ENCODE results near the gene ASS1.

ASS1 gene

DNA sequence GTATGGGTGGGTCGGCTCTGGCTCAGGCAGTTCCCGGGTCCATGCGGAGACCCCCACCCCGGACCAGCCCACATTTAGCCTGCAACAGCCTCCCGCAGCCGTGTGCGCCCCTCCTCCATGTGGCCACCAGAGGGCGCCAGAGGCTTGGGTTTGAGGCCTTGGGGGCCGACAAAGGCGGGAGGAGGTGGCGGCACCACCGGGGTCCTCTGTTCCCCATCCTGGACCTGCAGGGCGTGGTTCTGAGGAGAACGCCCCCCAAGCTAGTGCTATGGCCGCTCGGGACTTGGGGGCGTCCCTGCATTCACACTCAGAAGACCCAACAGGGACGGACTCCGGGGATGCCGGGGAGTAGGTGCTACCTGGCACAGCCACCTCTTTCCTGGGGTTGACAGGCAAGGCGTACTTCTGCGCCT lies 16.5 kb downstream of the ASS1 start:
- no peak for TF ChIP-seq PAX5 (IDR thresholded peaks at IDR 0.05; ENCODE audit: insufficient read depth, low read length, severe bottlenecking)
- no peak for TF ChIP-seq POU2F2 (IDR thresholded peaks at IDR 0.05; ENCODE audit: low read depth, low read length)
- TF ChIP-seq POLR2A (IDR thresholded peaks at IDR 0.05; ENCODE audit: low read depth, low read length) = no peak
- no peak for TF ChIP-seq POLR2AphosphoS5 (IDR thresholded peaks at IDR 0.05; ENCODE audit: low read depth, low read length)
- no peak for TF ChIP-seq TAF1 (IDR thresholded peaks at IDR 0.05; ENCODE audit: low read depth, low read length)
- TF ChIP-seq SPI1 (IDR thresholded peaks at IDR 0.05; ENCODE audit: low read depth, low read length) = no peak
- FAIRE-seq = peak; percentile 84
- peak; percentile 90 for DNase-seq (ENCODE audit: insufficient read length, low spot score)

DNA sequence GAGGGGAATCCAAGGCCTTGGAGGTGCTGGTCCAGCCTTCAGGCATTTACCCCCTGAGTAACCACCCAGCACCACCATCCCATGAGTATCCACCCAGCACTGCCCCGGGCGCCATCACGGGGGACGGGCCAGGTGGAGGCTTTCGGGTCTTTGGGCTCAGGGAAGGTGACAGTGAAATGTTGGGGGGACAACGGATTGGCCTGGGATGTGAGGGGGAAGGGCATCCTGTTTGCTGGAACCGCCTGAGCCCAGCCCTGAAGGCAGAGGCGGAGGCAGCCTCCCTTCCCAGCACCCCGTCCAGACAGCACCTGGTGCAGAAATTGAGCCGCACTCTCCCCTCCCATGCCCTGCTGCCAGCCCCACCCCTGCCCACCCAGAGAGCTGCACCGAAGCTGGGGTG lies 17.0 kb downstream of the ASS1 start:
- no peak for TF ChIP-seq POLR2AphosphoS5 (IDR thresholded peaks at IDR 0.05; ENCODE audit: low read depth, low read length)
- TF ChIP-seq POU2F2 (IDR thresholded peaks at IDR 0.05; ENCODE audit: low read depth, low read length) = no peak
- no peak for TF ChIP-seq SPI1 (IDR thresholded peaks at IDR 0.05; ENCODE audit: low read depth, low read length)
- no peak for TF ChIP-seq PAX5 (IDR thresholded peaks at IDR 0.05; ENCODE audit: insufficient read depth, low read length, severe bottlenecking)
- TF ChIP-seq TAF1 (IDR thresholded peaks at IDR 0.05; ENCODE audit: low read depth, low read length) = no peak
- no peak for TF ChIP-seq POLR2A (IDR thresholded peaks at IDR 0.05; ENCODE audit: low read depth, low read length)
- DNase-seq (ENCODE audit: insufficient read length, low spot score) (no peak), FAIRE-seq (no peak)

DNA sequence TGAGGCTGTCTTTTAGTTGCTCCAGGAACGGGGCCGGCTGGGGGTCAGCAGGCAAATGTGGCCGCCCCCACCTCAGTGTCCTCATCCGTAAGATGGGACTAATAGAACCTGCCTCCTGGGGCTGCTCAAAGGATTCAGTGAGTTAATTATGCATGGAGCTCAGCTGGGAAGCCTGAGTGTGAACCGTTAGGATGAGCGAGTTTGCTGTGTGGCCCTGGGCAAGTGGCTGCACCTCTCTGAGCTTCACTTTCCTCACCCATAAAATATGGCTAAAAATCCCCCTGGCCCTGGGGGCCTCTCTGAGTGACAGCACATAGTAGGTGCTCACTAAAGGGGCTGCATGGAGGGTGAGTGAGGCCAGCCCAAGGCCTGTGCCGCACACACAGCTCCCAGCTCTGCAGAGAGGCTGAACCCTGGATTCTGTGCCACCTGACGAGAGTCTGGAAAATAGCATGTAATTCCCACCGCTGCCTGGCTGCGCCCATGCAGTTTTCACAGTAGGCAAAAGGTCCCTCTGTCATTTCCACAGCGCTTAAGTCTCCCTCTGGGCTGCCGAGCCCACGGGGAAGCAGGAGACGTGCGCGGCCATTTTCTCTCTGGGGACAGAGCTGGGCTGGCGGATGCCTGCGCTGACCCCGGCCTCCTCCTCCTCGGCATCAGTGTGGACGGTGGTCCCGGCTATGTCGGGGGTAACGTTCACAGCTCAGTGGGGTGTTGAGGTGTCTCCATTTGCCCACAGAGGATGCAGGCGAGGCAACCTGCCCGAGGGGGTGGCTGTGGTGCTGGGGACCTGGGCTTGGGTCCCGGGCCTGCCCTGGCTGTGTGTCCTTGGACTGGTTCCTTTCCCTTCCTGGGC lies 18.2 kb downstream of the ASS1 start:
- no peak for TF ChIP-seq SPI1 (IDR thresholded peaks at IDR 0.05; ENCODE audit: low read depth, low read length)
- no peak for TF ChIP-seq POLR2A (IDR thresholded peaks at IDR 0.05; ENCODE audit: low read depth, low read length)
- TF ChIP-seq POLR2AphosphoS5 (IDR thresholded peaks at IDR 0.05; ENCODE audit: low read depth, low read length) = no peak
- TF ChIP-seq PAX5 (IDR thresholded peaks at IDR 0.05; ENCODE audit: insufficient read depth, low read length, severe bottlenecking) = no peak
- no peak for TF ChIP-seq POU2F2 (IDR thresholded peaks at IDR 0.05; ENCODE audit: low read depth, low read length)
- TF ChIP-seq TAF1 (IDR thresholded peaks at IDR 0.05; ENCODE audit: low read depth, low read length) = no peak
- DNase-seq (ENCODE audit: insufficient read length, low spot score) = no peak
- FAIRE-seq = no peak

DNA sequence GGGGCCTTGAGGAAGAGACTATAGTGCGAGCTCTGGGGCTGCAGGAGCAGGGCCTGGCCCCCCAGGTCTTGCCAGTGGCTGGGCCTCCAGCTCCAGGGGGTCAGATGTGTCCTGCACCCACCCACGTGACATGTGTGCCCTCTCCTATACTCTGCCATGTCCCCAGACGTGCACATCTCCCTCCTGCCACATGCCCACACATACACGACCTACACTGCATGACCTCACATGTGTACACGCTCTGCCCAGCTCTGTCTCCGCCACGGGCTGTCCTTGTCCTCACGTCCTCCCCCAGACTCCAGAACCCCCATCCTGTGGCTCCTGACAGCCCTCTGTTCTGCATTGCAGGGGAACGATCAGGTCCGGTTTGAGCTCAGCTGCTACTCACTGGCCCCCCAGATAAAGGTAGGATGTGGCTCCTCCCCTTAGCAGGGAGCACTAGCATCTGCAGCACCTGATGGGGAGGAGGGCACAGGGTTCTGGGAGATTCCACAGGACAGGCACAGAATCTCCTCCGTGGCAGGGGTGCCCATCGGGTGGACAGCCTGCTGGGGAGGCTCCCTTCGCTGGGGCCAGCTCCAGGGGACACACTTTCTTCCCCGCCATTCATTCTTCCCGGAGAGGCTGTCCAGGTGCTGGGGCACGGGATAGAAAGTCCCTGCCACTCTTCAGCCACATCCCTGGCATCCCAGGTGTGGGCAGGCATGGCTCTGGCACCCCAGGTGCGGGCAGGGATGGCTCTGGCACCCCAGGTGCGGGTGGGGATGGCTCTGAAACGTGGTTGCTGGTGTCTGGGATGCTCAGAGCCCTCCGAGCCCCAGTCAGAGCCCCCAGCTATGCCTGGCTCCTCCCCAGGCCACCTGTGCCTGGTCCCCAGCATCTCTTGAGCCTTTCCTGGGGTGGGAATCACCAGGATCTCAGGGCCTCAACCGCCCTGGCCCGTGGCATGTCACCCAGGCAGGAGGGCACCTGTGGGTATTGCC lies 19.3 kb downstream of the ASS1 start:
- FAIRE-seq (no peak), DNase-seq (ENCODE audit: insufficient read length, low spot score) (no peak)
- TF ChIP-seq SPI1 (IDR thresholded peaks at IDR 0.05; ENCODE audit: low read depth, low read length) = no peak
- no peak for TF ChIP-seq PAX5 (IDR thresholded peaks at IDR 0.05; ENCODE audit: insufficient read depth, low read length, severe bottlenecking)

DNA sequence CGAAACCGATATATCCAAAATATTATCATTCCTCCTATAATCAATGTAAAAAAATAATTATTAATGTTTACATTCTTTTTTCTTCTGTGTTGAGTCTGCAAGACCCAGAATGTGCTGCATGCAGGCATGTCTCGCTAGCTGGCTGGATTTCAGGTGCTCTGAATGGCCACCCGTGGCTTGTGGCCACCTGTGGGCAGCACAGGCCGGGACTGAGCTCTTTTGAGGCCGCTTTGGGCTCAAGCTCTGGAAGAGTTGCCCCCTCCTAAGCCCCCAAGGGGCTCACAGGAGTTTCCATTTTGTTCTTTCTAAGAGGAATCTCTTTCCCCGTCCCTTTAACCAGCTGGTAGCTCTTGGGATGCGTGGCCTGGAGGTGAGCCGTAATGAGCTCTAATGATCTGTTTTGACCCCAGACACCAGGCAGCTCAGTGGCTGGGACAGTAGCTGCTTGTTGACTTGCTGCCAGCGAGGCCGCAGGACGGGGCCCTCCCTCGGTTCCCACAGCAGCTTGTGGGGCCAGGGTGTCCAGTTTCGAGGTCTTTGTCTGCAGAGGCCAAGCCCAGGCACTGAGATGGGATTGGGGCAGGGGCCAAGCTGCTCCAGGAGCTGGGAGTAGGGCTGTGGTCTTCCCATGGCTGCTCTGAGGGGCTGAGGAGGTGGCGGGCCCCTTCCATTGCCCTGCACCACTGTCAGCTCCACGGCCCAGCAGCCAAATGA lies 20.8 kb downstream of the ASS1 start:
- DNase-seq (ENCODE audit: insufficient read length, low spot score) = no peak
- FAIRE-seq = no peak
- no peak for TF ChIP-seq POLR2AphosphoS5 (IDR thresholded peaks at IDR 0.05; ENCODE audit: low read depth, low read length)
- no peak for TF ChIP-seq POLR2A (IDR thresholded peaks at IDR 0.05; ENCODE audit: low read depth, low read length)
- TF ChIP-seq TAF1 (IDR thresholded peaks at IDR 0.05; ENCODE audit: low read depth, low read length) = no peak
- no peak for TF ChIP-seq SPI1 (IDR thresholded peaks at IDR 0.05; ENCODE audit: low read depth, low read length)
- no peak for TF ChIP-seq POU2F2 (IDR thresholded peaks at IDR 0.05; ENCODE audit: low read depth, low read length)
- no peak for TF ChIP-seq PAX5 (IDR thresholded peaks at IDR 0.05; ENCODE audit: insufficient read depth, low read length, severe bottlenecking)

DNA sequence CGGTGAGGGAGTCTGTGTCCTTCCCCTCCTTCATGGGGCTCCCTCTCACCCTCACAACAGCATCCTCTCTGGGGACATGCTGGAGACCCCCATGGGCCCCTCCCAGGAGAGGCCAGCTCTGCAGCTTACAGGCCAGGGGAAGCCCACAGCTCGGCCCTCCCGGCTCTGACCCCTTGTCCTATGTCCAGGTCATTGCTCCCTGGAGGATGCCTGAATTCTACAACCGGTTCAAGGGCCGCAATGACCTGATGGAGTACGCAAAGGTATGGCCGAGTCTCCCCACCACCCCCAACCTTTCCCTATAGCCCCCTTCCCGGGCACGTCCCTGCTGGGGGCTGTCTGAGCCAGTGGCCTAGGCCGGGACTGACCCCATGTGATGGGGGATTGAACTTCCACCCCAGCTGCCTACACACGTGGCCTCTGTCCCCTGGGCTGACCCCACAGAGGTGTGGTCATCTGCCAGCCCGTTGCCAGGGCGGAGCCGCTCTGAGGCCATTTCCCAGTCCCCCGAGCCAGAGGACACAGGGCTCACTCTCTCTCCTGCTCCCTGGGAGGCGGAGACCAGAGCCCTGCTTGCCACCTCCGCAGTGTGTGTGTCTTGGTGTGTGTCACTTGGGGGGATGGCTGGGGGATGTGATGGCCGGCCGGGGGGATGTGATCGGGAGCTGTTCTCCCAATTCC lies 21.9 kb downstream of the ASS1 start:
- FAIRE-seq = no peak
- TF ChIP-seq POU2F2 (IDR thresholded peaks at IDR 0.05; ENCODE audit: low read depth, low read length) = no peak
- TF ChIP-seq SPI1 (IDR thresholded peaks at IDR 0.05; ENCODE audit: low read depth, low read length) = no peak
- no peak for TF ChIP-seq POLR2A (IDR thresholded peaks at IDR 0.05; ENCODE audit: low read depth, low read length)
- TF ChIP-seq POLR2AphosphoS5 (IDR thresholded peaks at IDR 0.05; ENCODE audit: low read depth, low read length) = no peak
- TF ChIP-seq TAF1 (IDR thresholded peaks at IDR 0.05; ENCODE audit: low read depth, low read length) = no peak
- no peak for TF ChIP-seq PAX5 (IDR thresholded peaks at IDR 0.05; ENCODE audit: insufficient read depth, low read length, severe bottlenecking)
- DNase-seq (ENCODE audit: insufficient read length, low spot score) = no peak

DNA sequence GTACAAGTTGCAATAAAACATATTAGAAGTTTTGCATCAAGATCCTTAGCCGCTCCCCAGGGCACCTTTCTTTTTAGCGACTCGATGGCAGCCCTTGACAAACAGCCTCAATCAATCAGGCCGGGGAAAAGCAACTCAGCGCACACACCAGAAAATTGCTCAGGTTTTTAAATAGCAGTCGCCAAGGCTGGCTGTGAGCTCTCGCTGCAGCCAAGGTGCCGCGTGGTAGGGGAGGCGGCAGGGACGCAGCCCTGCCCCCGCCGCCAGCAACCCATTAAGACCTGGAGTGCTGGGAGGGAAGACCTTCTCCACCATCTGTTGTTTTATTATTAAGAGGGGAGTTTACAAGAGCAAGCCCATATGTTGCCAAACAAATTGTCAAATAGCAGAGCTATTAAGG lies 22.6 kb downstream of the ASS1 start:
- FAIRE-seq (no peak), DNase-seq (ENCODE audit: insufficient read length, low spot score) (no peak)
- TF ChIP-seq POLR2AphosphoS5 (IDR thresholded peaks at IDR 0.05; ENCODE audit: low read depth, low read length) = no peak

DNA sequence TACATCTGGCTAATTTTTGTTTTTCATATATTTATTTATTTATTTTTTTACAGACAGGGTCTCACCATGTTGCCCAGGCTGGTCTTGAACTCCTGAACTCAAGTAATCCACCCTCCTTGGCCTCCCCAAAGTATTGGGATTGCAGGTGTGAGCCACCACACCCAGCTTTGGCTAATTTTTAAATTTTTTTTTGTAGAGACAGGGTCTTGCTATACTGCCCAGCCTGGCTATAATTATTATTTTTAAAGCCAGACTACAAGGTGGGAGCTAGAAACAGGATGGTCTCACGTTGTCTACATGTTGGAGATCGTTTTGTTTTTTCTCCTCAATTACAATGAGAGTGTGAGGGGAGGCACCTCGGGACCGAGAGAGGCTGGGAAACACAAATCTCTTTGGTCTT lies 23.8 kb downstream of the ASS1 start:
- FAIRE-seq (no peak), DNase-seq (ENCODE audit: insufficient read length, low spot score) (no peak)
- TF ChIP-seq POU2F2 (IDR thresholded peaks at IDR 0.05; ENCODE audit: low read depth, low read length) (no peak), POLR2AphosphoS5 (IDR thresholded peaks at IDR 0.05; ENCODE audit: low read depth, low read length) (no peak)

DNA sequence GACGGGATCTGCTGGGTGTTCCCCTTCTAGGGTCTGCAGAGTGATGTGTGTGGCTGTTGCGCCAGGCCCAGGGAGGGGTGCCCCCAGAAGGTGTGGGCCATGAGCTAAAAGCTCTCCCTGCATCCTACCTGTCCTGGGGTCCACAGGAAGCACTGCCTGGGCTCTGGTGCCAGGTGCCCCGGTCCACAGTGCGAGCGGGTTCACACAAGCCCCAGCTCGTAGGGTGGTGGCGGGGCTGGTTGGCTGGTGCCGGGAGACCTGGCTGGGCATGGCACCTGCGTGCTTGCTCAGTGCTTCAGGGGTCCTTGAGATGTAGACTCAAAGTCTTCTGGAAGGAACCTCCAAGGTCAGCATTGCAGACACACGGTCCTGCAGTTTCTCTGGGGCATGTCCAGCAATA lies 25.5 kb downstream of the ASS1 start:
- TF ChIP-seq PAX5 (IDR thresholded peaks at IDR 0.05; ENCODE audit: insufficient read depth, low read length, severe bottlenecking) (no peak), POU2F2 (IDR thresholded peaks at IDR 0.05; ENCODE audit: low read depth, low read length) (no peak), POLR2A (IDR thresholded peaks at IDR 0.05; ENCODE audit: low read depth, low read length) (no peak), SPI1 (IDR thresholded peaks at IDR 0.05; ENCODE audit: low read depth, low read length) (no peak), POLR2AphosphoS5 (IDR thresholded peaks at IDR 0.05; ENCODE audit: low read depth, low read length) (no peak), TAF1 (IDR thresholded peaks at IDR 0.05; ENCODE audit: low read depth, low read length) (no peak)
- DNase-seq (ENCODE audit: insufficient read length, low spot score) (no peak), FAIRE-seq (no peak)
